ENCODE measurements around the gene RFWD3.

- TF ChIP-seq CTCF (IDR thresholded peaks at IDR 0.05; ENCODE audit: borderline replicate concordance, extremely low read depth, low read length, poor library complexity, severe bottlenecking) (no peak), EZH2 (IDR thresholded peaks at IDR 0.05; ENCODE audit: borderline replicate concordance, low read depth, low read length, severe bottlenecking) (no peak)
Measured at GRCh38 chr16:74586948-74587347, 79.7 kb downstream of the RFWD3 start.
